IMR-90 (cell line): Measurements from ENCODE around the gene OPCML. TPM values are rescaled to one million over a fixed set of nuclear protein-coding genes. Genes with fewer than 3 reads are reported as not detected.

ENCODE experiments used
- ATAC-seq: fragments of 200-7000 bp; cut with Tn5 transposase; 2 replicates; pipeline ENCODE4 v1.9.1; 2020; ENCODE audit warnings: low read depth, mild to moderate bottlenecking, moderate library complexity
- BruUV-seq: library from RNA; stranded (reverse); fragments of 400-500 nt; replicated peaks from 2 replicates; lab custom pipeline; 2021; lab: Mats Ljungman, UMichigan
- CTCF ChIA-PET: fragments of 300-600 bp; formaldehyde crosslinking; extraction: SDS; loops from one replicate; lab custom pipeline; 2021; ENCODE audit warnings: antibody characterized with exemption; lab: Yijun Ruan, JAX
- POLR2A ChIA-PET: fragments of 300-600 bp; sonication (Branson Sonifier 250); formaldehyde crosslinking; loops from one replicate; lab custom pipeline; 2022; ENCODE audit warnings: antibody characterized with exemption; ENCODE audit not compliant: unreplicated experiment; lab: Charles Lee
- DNase-seq: peaks from one replicate; pipeline ENCODE4 v3.0.0; 2013
- H2AFZ ChIP-seq: replicated peaks from 2 replicates; pipeline ENCODE3; 2013; ENCODE audit warnings: low read length, mild to moderate bottlenecking; ENCODE audit not compliant: poor library complexity
- H2AK5ac ChIP-seq: 2 replicates; pipeline ENCODE4 v1.6.1; 2013; ENCODE audit warnings: low read depth, low read length, inconsistent platforms
- H2AK9ac ChIP-seq: replicated peaks from 2 replicates; pipeline ENCODE3; 2013; ENCODE audit warnings: mild to moderate bottlenecking, low read depth, low read length, moderate library complexity; ENCODE audit not compliant: poor library complexity
- H2BK120ac ChIP-seq: 2 replicates; pipeline ENCODE4 v1.6.1; 2013; ENCODE audit warnings: low read depth, low read length, inconsistent platforms
- H2BK15ac ChIP-seq: 3 replicates; pipeline ENCODE4 v1.6.1; 2013; ENCODE audit warnings: low read depth, low read length, inconsistent platforms
- H2BK20ac ChIP-seq: 2 replicates; pipeline ENCODE4 v1.6.1; 2013; ENCODE audit warnings: low read depth, mild to moderate bottlenecking, inconsistent platforms, low read length, moderate library complexity
- H2BK5ac ChIP-seq: 2 replicates; pipeline ENCODE4 v1.6.1; 2013; ENCODE audit warnings: mild to moderate bottlenecking, low read depth, low read length, inconsistent platforms; ENCODE audit not compliant: poor library complexity, severe bottlenecking
- H3K14ac ChIP-seq: replicated peaks from 2 replicates; pipeline ENCODE4 v1.6.1; 2013; ENCODE audit warnings: low read depth, low read length, inconsistent platforms
- H3K18ac ChIP-seq: 2 replicates; pipeline ENCODE4 v1.6.1; 2013; ENCODE audit warnings: low read depth, low read length, control low read depth
- H3K23ac ChIP-seq: 2 replicates; pipeline ENCODE4 v1.6.1; 2013; ENCODE audit warnings: low read depth, low read length, inconsistent platforms
- H3K27ac ChIP-seq: 2 replicates; pipeline ENCODE4 v1.5.1; 2013; ENCODE audit warnings: mild to moderate bottlenecking, control low read depth, low read length; ENCODE audit not compliant: insufficient read depth
- H3K27me3 ChIP-seq: 2 replicates; pipeline ENCODE4 v1.6.1; 2013; ENCODE audit warnings: low read length; ENCODE audit not compliant: control insufficient read depth, insufficient read depth
- H3K36me3 ChIP-seq: 2 replicates; pipeline ENCODE4 v1.6.1; 2013; ENCODE audit warnings: low read length, mixed read lengths; ENCODE audit not compliant: control insufficient read depth, insufficient read depth
- H3K4ac ChIP-seq: 2 replicates; pipeline ENCODE4 v1.6.1; 2013; ENCODE audit warnings: low read depth, low read length, inconsistent platforms
- H3K4me1 ChIP-seq: 2 replicates; pipeline ENCODE4 v1.6.1; 2013; ENCODE audit warnings: low read length, mixed read lengths; ENCODE audit not compliant: control insufficient read depth, insufficient read depth
- H3K4me2 ChIP-seq: 2 replicates; pipeline ENCODE4 v1.6.1; 2013; ENCODE audit warnings: low read depth, mild to moderate bottlenecking, control low read depth, low read length, moderate library complexity
- H3K4me3 ChIP-seq: 2 replicates; pipeline ENCODE4 v1.5.1; 2013; ENCODE audit warnings: low read depth, mild to moderate bottlenecking, control low read depth, low read length, moderate library complexity; ENCODE audit not compliant: insufficient read depth
- H3K56ac ChIP-seq: 2 replicates; pipeline ENCODE4 v1.6.1; 2013; ENCODE audit warnings: low read length, inconsistent platforms; ENCODE audit not compliant: insufficient read depth; ENCODE audit errors: extremely low read depth
- H3K79me1 ChIP-seq, 2 experiments: 2 replicates each; pipeline ENCODE4 v1.6.1; 2013; ENCODE audit warnings: low read length in 2 of 2, inconsistent platforms in 1 of 2, low read depth in 1 of 2
- H3K9ac ChIP-seq: 2 replicates; pipeline ENCODE4 v1.6.1; 2013; ENCODE audit warnings: low read depth, low read length, control low read depth
- H3K9me1 ChIP-seq: 2 replicates; pipeline ENCODE4 v1.6.1; 2013; ENCODE audit warnings: low read length, inconsistent platforms; ENCODE audit not compliant: insufficient read depth
- H3K9me3 ChIP-seq: 2 replicates; pipeline ENCODE4 v1.6.1; 2013; ENCODE audit warnings: low read length; ENCODE audit not compliant: control insufficient read depth, insufficient read depth
- H4K20me1 ChIP-seq: 2 replicates; pipeline ENCODE4 v1.6.1; 2013; ENCODE audit warnings: low read length, inconsistent platforms; ENCODE audit not compliant: insufficient read depth
- H4K5ac ChIP-seq: 2 replicates; pipeline ENCODE4 v1.6.1; 2013; ENCODE audit warnings: mild to moderate bottlenecking, low read depth, low read length, control low read depth
- H4K8ac ChIP-seq, 2 experiments: 2 replicates each; pipeline ENCODE4 v1.6.1; 2013; ENCODE audit warnings: low read depth in 2 of 2, low read length in 2 of 2, control low read depth in 1 of 2, inconsistent platforms in 1 of 2
- H4K91ac ChIP-seq: 2 replicates; pipeline ENCODE4 v1.6.1; 2013; ENCODE audit warnings: low read depth, low read length, inconsistent platforms; ENCODE audit not compliant: insufficient read depth
- CHD1 ChIP-seq: IDR thresholded peaks from 2 replicates; pipeline ENCODE4 v1.6.1; 2012; ENCODE audit warnings: low read depth, low read length, improper control_type of control experiment
- CTCF ChIP-seq: conservative IDR thresholded peaks from 2 replicates; pipeline ENCODE4 v1.5.1; 2012; ENCODE audit warnings: mild to moderate bottlenecking, low read depth, low read length, improper control_type of control experiment
- RAD21 ChIP-seq: IDR thresholded peaks from 2 replicates; pipeline ENCODE4 v1.6.1; 2012; ENCODE audit warnings: low read length, improper control_type of control experiment
- RCOR1 ChIP-seq: IDR thresholded peaks from 2 replicates; pipeline ENCODE4 v1.6.1; 2012; ENCODE audit warnings: mild to moderate bottlenecking, low read length, improper control_type of control experiment; ENCODE audit not compliant: insufficient replicate concordance
- RFX5 ChIP-seq: IDR thresholded peaks from 2 replicates; pipeline ENCODE4 v1.8.0; 2012; ENCODE audit warnings: low read depth, mild to moderate bottlenecking, low read length, moderate library complexity
- SMC3 ChIP-seq: fragments of 150-350 bp; IDR thresholded peaks from 2 replicates; pipeline ENCODE4 v1.6.1; 2016; ENCODE audit warnings: low read depth, mild to moderate bottlenecking, antibody characterized with exemption, low read length, moderate library complexity
- WGBS, 2 experiments: methylation state at CpG; one replicate each; pipeline versions ENCODE4 v1.1.5 to v1.1.7; 2013; ENCODE audit warnings: missing lambda C conversion rate in 2 of 2; ENCODE audit not compliant: insufficient read length in 1 of 2; ENCODE audit errors: extremely low coverage in 2 of 2; 5-methylcytosine and 5-hydroxymethylcytosine counted together
- dilution Hi-C: fragments of 300-500 bp; cut with HindIII; formaldehyde crosslinking; loops from one replicate; pipeline ENCODE4 v1.14.3; 2018; ENCODE audit warnings: low sequenced_read_pairs; ENCODE audit not compliant: unreplicated experiment
- in situ Hi-C: fragments of 300-500 bp; cut with MboI; formaldehyde crosslinking; loops from 3 replicates; pipeline ENCODE4 v1.14.3; 2019; ENCODE audit warnings: low sequenced_read_pairs, inconsistent platforms, mixed read lengths
- intact Hi-C: fragments of 100-400 bp; cut with micrococcal nuclease; formaldehyde crosslinking; loops from 2 replicates; pipeline ENCODE4 v1.10.0; 2022
- polyA plus RNA-seq, 3 experiments: library from polyadenylated mRNA; depleted of rRNA; stranded (reverse); fragments of >200 nt; gene quantifications; 2 replicates each; pipeline ENCODE4 v1.2.3, GENCODE V29; 2012; ENCODE audit warnings: low replicate concordance in 1 of 3
- total RNA-seq: library from RNA; depleted of rRNA; stranded (reverse); fragments of >200 nt; gene quantifications from 2 replicates; pipeline ENCODE4 v1.2.3, GENCODE V29; 2012
- TF ChIP-seq, protein P1 (sequence below): fragments of 150-350 bp; IDR thresholded peaks from 2 replicates; pipeline ENCODE4 v1.6.1; 2017; ENCODE audit warnings: mild to moderate bottlenecking, antibody characterized with exemption, low read length, low read depth
- TF ChIP-seq, protein P2 (sequence below): fragments of 150-350 bp; IDR thresholded peaks from 2 replicates; pipeline ENCODE4 v1.6.1; 2016; ENCODE audit warnings: low read depth, mild to moderate bottlenecking, low read length, moderate library complexity, borderline replicate concordance

Gene OPCML
- total and polyA plus RNA-seq, 2 of the 4 experiments (the other 2 are of a cell fraction) = under 0.01 to 2.6 TPM

GRCh38 chr11:132589791-132590190, 942.5 kb downstream of the OPCML start:
- no peaks in the 10 kb centered on the region for H3K36me3 ChIP-seq
- H4K5ac ChIP-seq = no peak overlapping the region
- H3K27ac ChIP-seq = no peak overlapping the region
- H2AFZ ChIP-seq = no peak overlapping the region
- ATAC-seq (no peak), DNase-seq (no peak)
- ChIA-PET CTCF (no interaction called here), POLR2A (no interaction called here)
- no peaks in the 10 kb centered on the region for H3K79me1 ChIP-seq
- H3K56ac ChIP-seq = no peak overlapping the region
- no peak for TF ChIP-seq RAD21
- TF ChIP-seq SMC3 = no peak
- TF ChIP-seq, protein P1, sequence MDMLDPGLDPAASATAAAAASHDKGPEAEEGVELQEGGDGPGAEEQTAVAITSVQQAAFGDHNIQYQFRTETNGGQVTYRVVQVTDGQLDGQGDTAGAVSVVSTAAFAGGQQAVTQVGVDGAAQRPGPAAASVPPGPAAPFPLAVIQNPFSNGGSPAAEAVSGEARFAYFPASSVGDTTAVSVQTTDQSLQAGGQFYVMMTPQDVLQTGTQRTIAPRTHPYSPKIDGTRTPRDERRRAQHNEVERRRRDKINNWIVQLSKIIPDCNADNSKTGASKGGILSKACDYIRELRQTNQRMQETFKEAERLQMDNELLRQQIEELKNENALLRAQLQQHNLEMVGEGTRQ = no peak
- TF ChIP-seq, protein P2, sequence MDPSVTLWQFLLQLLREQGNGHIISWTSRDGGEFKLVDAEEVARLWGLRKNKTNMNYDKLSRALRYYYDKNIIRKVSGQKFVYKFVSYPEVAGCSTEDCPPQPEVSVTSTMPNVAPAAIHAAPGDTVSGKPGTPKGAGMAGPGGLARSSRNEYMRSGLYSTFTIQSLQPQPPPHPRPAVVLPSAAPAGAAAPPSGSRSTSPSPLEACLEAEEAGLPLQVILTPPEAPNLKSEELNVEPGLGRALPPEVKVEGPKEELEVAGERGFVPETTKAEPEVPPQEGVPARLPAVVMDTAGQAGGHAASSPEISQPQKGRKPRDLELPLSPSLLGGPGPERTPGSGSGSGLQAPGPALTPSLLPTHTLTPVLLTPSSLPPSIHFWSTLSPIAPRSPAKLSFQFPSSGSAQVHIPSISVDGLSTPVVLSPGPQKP = no peak
- no peak for TF ChIP-seq RCOR1
- TF ChIP-seq CTCF = no peak
- TF ChIP-seq RFX5 = no peak
- TF ChIP-seq CHD1 = no peak
- no peak overlapping the region for H2BK5ac ChIP-seq
- in situ Hi-C loops (no loop called here), dilution Hi-C loops (no loop called here), intact Hi-C loops (loop anchor here (5.0 kb wide), 1 partner anchor 43 kb away; no protein-coding TSS in a partner anchor)
- H3K14ac ChIP-seq = no peak overlapping the region
- H3K4me2 ChIP-seq = no peak overlapping the region
- no peak overlapping the region for H4K91ac ChIP-seq
- H2AK5ac ChIP-seq = no peak overlapping the region
- H3K27me3 ChIP-seq = no peaks in the 10 kb centered on the region; the same call in none of the 2 replicates
- no peak overlapping the region for H2AK9ac ChIP-seq
- no peaks in the 10 kb centered on the region for H3K9me1 ChIP-seq
- H2BK15ac ChIP-seq = no peak overlapping the region
- H3K4me1 ChIP-seq = peaks cover 3% of the 10 kb centered on the region; the same call in 1 of the 2 replicates
- no peak overlapping the region for H4K8ac ChIP-seq
- H3K9me3 ChIP-seq = no peaks in the 10 kb centered on the region
- no TSS peak for BruUV-seq
- no peaks in the 10 kb centered on the region for H4K20me1 ChIP-seq
- H3K18ac ChIP-seq = no peak overlapping the region
- no peak overlapping the region for H3K4me3 ChIP-seq
- H3K9ac ChIP-seq = no peak overlapping the region
- H2BK20ac ChIP-seq = no peak overlapping the region
- WGBS, 2 experiments = no CpG with 5 or more reads among the region's 1 CpG
- no peak overlapping the region for H3K4ac ChIP-seq
- H3K23ac ChIP-seq = no peak overlapping the region
- H2BK120ac ChIP-seq = no peak overlapping the region; the same call in 1 of the 2 replicates
